Measurements from ENCODE around the gene MYF6.

The MYF6 gene

DNA sequence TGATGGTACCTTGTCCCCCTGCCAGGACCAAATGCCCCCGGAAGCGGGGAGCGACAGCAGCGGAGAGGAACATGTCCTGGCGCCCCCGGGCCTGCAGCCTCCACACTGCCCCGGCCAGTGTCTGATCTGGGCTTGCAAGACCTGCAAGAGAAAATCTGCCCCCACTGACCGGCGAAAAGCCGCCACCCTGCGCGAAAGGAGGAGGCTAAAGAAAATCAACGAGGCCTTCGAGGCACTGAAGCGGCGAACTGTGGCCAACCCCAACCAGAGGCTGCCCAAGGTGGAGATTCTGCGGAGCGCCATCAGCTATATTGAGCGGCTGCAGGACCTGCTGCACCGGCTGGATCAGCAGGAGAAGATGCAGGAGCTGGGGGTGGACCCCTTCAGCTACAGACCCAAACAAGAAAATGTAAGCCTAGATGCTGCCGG lies 410 bp downstream of the MYF6 start:
- no peak for DNase-seq (ENCODE audit: low read depth)

DNA sequence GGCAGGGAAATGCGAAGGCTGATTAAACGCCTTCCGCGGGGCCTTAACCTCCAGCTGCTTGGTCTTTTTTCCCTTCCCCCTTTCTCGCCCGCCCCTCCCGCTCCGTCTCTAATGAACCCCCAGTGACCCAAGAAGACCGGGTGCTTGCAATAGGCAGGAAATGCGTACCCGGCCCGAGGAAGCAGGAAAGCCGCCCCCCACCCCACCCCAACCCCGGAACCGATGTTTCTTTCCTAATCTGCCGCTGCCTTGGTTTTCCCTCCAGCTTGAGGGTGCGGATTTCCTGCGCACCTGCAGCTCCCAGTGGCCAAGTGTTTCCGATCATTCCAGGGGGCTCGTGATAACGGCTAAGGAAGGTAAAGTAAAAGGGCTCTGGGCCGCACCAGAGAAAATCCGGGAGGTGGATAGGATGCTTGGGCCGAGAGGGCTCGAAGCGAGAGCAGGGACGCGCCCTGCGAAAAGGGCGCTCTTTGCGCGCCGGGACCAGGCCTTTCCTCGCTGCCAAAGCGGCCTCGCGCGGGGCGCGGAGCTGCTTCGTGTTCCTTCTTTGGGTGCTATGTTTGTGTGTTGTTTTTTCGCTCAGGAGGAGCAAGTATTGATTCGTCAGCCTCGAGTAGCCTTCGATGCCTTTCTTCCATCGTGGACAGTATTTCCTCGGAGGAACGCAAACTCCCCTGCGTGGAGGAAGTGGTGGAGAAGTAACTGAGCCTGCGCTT lies 983 bp downstream of the MYF6 start:
- DNase-seq (ENCODE audit: low read depth) = no peak

DNA sequence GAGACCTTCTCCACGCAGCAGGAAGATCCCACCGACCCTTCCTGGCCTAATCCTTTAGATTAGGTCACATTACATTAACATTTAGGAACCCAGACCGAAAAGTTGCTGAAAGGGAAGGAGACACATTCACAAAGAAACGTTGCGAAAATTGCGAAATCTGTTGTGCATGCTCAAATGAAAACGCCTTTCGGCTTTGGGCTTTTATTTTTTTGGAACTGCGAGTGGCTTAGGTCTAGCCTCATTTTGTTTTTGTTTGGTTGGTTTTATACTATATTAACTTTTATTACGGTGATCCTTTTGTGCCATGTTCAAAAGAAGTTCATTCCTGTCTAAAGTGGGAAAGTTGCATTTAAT lies 1.5 kb downstream of the MYF6 start:
- DNase-seq (ENCODE audit: low read depth) = no peak

DNA sequence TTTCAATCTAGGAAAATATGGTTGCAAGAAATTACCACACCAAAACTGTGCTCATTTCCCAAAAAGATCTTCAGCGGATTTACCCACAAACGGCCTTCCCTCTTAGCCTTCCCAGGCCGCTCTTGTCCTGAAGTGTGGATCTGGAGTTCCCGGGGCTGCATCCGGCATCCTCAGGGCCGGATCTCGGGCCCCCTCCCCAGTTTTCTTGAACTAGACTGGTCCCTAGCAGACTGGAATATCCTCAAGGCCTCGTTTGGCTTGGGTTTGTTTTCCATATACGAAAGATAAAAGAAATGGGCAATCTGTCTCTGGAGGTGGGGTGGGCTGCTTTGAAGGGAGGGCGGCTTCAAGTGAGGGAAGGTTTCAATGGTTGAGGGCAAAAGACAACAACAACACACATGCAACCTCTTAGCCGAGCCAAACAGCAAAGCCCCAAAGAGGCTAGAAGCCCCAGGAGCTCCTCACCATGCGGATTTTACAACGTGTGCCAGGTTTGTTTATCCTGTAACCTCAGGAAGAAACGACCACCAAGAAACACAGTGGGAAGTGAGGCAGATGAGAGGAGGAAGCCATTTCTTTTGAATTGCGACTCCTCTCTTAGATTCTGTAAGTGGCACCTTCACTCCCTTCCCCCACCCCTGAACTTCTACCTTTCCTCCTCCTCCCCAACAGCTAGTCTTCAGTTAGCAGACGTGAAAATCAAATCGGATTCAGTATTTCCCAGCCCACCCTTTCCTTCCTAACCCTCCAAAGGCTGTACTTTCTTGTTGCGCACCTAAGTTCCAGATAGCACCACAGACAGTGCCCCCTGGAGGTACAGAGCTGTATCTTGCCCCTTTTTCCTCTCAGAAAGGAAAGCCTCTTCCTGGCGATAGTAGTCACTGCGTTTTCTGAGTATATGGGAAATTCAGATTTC lies 2.6 kb downstream of the MYF6 start:
- no peak for DNase-seq (ENCODE audit: low read depth)

DNA sequence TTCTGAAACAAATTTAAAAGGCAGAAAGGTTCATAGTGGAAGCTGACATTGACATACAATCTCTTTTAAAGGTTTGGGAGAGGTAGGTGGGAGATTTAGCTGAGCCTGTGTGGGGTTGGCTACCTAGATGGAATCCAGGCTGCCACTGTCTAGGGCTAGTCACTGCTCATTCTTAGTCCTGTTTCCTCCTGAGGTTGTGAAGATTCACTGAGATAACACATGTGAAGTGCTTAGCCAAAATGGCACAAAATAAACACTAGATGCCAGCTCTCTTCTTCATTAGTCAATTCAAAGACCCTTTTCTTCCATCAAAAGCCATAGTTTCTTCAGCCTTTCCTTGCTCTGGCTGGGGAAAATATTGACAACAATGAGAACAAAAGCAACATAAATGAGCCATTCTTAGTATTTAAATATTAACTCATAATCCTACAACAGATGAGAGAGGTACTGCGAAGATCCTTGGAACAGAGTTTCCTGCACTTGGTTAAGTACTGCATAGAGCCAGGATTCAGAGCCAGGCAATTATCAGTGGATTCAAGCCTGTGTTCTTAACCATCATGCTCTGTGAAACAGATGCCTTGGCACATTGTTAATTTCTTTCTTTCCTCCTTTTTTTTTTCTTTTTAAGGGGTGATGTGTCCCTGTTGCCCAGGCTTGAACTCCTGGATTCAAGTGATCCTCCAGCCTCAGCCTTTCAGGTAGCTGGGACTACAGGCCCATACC lies 3.5 kb downstream of the MYF6 start:
- DNase-seq (ENCODE audit: low read depth) = no peak

DNA sequence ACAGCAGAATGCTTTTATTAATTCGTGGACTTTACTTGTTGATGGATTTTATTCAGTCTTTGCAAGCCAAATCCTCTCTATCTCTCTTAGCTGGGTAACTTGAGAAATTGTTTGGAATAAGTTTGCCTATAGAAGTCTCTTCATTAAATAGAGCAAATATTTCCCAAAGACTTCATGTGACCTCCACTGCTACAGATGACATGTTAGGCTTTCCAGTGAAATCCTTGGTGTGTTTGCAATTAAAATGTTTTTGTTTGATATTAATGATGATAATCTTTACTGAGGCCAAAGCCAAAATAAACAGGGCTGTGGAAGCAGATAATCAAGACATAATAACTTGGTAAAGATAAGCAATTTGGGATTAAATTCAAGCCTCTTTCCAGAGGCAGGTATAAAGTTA lies 4.4 kb downstream of the MYF6 start:
- DNase-seq (ENCODE audit: low read depth) = no peak

DNA sequence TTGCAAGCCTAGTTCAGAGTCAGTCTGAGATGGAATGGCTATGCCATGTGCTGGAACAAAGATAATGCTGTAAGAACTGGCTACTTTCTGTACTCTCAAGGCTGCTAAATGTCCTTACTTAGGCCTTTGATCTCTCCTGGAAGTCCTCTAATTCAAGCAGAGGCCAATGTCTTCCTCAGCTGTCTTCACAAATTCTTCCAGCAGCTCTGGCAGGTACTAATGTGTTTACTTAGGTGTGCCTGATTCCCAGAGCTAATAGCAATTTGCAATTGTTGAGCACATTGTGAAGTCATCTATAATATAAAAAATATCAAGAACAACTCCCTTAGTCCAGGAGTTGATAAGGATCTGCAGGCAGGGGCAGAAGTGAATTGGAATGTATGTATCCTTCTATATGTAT lies 5.4 kb downstream of the MYF6 start:
- no peak for DNase-seq (ENCODE audit: low read depth)

DNA sequence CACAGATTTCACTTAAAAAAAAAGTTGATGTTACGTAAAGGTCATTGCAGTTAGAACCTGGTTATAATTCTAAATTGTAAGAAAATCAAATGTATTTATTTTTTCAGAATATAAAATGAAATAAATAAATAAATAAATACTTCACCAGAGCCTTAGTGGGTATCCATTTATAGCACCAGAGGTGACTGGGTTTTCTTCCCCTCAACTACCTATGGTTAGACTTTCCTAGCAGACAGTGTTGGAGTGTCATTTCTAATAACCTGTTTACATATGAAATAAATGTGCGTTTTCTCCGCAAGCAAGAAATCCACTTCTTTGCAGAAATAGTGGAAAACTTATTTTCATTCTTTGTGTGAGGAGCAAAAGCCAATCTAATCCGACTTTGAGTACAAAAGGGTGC lies 6.0 kb downstream of the MYF6 start:
- no peak for DNase-seq (ENCODE audit: low read depth)

DNA sequence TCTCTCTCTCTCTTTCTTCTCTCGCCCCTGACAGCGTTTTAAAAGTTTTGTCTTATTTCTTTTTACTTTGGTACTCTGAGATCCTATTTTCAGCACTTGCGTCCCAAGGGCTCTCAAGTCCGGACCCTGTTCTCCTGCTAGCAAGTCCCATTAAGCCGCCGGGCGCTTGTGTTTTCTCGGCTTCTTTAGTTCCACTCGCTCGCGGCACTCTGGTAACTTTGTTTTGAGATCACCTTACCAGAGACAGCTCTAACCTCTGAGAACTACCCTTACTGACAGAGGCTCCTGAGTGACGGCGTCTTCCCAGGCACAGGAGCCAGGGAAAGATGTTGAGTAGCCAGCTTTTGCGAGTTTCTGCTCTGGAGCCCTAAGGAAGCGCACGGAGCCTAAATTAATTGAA lies 6.6 kb downstream of the MYF6 start:
- no peak for DNase-seq (ENCODE audit: low read depth)

DNA sequence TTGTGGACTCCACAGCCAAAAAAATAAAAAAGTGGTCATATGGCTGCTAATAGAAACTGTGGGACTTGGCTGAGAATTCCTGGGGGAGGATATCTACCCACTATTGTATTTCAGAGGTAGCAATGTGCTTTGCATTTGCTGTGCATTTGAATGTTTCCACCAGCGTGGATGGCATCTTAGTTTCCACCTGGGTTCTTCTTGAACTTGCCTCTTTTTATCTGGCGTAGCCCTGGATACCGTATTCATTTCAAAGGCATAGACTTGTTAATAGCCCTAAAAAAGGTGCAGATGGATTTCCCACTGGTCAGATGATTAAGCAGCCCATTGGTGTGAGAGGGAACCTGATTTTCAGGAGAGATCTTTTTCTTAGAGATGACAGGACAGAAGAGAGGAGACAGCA lies 7.4 kb downstream of the MYF6 start:
- DNase-seq (ENCODE audit: low read depth) = no peak

DNA sequence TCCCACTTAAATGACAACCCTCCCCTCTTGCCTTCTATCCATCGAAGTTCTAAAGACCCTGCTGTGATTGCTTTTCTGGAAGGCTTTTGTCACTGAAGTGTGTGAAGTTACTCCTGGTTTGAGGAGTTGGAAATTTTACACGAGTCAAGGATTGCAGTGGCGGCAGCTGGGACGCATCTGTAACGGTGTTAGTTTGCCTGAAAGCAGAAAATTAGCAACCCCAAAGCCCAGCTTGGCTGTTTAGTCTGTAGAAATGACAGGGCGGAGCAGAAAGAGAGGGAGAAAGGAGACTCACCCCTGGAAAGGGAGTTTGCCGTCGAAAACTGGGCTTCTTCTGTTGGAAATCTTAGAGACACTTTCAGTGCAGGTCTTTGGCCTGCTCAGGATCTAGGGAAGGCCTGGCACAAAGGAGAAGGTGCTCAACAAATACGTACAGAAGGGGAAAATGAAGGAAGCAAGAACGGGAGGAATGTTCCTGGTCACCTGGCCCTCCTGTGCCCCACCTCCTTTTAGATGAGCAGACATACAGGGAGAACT lies 8.3 kb downstream of the MYF6 start:
- DNase-seq (ENCODE audit: low read depth) = no peak

DNA sequence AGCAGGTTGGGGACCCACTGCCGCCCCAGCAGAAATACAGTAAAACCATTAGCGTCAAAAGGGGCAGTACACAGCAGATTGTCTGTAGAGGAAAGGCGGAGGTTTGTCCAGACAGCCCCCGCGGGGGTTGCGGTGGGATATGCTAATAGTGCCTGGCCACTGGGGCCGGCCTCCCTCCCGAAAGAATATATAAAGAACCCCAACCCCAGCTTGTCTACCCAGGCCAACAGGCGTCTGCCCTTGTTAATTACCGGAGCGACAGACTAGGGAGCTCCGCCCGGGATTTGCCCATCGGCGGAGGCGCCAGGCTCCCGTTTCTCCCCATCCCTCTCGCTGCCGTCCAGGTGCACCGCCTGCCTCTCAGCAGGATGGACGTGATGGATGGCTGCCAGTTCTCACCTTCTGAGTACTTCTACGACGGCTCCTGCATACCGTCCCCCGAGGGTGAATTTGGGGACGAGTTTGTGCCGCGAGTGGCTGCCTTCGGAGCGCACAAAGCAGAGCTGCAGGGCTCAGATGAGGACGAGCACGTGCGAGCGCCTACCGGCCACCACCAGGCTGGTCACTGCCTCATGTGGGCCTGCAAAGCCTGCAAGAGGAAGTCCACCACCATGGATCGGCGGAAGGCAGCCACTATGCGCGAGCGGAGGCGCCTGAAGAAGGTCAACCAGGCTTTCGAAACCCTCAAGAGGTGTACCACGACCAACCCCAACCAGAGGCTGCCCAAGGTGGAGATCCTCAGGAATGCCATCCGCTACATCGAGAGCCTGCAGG lies 9.4 kb downstream of the MYF6 start, which contains the start of gene MYF5:
Gene MYF5, plus strand, starts transcription at position 217 of the 774 bp plus-strand sequence. Its CDS starts 152 bp downstream, at position 369.
- no peak for DNase-seq (ENCODE audit: low read depth)

DNA sequence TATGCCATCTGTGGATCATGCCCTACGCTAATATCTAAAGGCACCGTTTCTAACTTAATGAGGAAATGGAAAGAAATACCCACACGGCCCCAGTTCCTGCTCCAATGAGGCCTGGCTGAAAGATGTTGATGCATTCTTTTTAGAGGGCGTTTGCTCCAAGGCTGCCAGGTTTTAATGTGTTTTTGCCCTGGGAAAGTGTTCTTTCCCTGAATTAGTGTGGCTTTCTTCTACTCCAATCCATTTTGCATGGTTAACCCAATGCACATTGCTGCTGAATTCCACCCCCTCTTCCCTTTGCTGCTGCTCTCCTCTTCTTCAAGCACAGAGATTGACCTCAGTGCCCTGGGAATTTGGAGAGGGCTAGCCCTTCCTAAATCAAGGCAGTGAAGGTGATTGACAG lies 10.4 kb downstream of the MYF6 start:
- DNase-seq (ENCODE audit: low read depth) = no peak

DNA sequence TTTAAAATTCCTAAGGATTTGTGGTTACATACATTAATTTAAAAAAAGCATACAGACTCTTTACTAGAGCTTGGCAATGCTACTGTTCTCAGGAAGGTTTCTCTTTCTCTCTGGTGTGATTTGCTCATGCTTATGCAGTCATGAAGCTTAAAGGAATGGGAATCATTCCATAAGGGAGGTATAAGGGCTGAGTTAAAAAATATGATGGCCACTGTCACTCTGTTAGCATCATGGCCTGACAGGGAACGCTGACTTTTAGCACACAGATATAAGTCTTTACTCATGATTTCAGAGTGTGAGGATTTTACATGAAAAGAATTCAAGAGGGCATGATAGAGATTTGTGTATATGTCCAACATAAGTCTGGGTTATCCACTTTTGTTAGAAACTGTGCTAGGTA lies 13.1 kb downstream of the MYF6 start:
- DNase-seq (ENCODE audit: low read depth) = no peak

DNA sequence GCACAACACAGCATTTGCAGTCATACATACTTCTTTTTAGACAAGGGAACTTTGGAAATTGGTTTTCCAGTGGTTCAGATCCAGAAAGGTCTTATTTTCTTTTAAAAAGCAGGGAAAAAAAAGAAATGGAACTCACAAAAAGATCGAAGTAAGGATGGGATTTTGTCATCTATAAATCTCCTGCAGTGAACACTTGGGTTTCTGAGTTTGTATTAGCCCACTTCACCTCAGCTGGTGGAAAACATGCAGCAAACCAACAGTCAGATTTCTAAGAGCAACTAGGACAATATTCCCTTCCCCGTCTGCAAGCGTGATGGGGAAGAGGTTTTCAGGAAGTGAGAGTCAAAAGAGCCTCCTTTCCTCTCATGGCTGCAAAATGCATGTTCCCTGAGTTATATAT lies 13.9 kb downstream of the MYF6 start:
- DNase-seq (ENCODE audit: low read depth) = no peak

DNA sequence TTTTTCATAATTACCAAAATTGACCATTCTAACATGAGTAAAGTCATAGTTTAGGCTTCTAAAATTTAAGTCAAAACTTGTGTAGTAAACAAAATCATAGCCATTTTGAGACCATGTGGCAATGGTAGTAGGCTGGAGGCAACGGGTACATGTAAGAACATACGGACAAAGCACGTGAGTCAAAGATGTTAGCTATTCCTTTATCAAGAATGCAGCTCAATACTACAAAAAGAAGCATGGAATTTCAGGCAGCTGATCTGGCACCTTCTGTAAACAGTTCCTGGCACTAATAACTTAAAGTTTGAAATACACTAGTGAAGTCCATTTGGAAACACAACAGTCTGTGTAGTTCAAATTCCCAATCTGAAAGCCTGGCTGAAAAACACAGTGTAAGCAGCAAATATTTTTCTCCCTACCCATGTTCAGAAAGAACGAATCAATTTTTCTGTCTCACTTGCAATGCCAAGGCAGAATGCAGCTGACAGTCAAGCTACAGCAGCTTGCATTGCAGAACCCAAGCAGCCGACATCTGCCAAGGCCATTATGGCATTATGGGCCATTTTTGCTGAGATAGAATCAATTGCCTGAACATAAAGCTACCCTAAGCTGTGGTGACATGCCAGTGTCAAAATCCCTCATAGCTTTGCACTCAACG lies 38.5 kb downstream of the MYF6 start:
- DNase-seq (ENCODE audit: low read depth) = no peak

DNA sequence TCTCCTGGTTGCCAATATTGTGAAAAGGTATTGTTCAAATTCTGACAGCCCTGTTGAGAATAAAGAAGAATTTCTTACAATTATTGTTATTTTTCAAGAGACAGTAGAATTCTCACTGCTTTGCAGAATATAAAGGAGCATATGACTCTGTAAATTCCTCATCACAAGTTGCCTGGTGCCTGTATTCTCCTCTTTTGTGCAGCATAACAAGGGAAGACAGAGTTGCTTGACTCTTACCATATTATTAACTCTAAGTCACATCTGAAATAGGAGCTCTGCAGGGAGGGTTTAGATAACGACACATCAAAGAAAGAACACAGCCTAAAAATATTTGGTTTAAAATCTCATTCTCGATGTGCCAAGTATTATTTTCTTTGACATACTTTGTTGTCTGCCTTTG lies 40.4 kb downstream of the MYF6 start:
- DNase-seq (ENCODE audit: low read depth) = no peak

DNA sequence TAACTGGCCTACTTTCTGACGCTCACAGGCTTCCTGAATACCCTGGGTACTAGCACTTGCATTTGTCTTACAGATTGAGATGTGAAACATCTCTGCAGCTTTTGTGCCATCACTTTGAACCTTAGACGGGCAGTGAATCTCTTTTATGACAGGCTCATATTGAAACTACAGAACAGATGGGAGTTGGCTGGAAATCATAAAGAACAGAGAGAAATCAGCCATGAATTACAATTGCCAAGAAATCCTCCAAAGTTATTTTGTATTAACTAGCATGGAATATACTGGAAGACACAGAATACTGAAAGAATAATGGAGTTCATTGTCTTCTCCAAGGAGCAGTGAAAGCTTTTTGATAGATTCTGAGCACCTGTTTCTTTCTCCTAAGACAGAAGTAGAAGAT lies 42.0 kb downstream of the MYF6 start:
- DNase-seq (ENCODE audit: low read depth) = no peak

DNA sequence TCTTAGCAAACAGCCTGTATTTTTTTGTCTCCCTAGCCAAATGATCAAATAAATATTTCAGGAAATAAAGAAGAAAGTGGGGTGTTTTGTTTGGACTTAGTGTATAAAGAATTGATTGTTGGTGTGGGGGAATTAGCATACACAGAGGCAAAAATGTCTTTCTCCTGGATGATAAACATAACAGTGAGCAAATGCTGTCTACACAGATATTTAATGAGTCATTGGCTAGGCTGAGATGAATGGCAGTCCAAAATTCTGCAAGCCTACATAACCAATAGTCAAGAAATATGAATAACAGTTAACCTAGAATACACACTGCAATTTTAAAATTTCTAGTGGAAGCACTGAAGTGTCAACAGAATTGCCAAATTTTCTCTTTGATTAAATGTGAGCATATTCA lies 45.0 kb downstream of the MYF6 start:
- no peak for DNase-seq (ENCODE audit: low read depth)

DNA sequence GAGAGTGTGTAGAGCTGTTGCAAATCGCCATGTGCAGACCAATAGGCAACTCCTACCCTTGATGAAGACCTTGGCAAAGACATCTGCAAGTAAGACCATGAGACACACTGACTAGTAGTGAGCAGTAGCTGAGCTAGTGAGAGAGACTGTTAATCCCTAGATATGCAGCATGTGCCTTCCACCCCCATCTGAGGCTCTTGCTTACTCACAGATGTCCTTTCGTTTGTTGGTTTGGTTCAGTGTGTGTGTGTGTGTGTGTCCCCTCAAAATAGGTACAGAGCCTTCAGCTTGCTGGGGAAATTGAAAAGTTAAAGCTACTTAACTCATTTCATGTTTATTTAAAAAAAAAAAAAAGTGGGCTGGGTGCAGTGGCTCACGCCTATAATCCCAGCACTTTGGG lies 46.8 kb downstream of the MYF6 start:
- DNase-seq (ENCODE audit: low read depth) = no peak

DNA sequence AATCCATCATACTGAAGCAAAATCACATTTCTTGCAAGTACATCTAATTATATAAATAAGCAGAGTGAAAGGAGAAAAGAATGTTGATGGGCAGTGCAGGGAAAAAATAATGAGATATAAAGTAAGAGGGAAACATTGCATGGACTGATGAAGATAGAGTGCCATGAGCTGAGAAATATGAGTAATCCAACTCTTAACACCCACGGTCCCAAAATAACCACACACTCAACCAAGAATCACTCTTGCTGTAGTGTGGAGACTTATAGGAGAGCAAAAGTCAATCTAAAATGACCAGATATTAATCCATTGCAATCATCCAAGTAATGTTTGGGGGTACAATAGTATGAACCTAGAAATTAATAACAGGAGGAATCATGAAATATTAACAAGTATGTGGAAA lies 49.4 kb downstream of the MYF6 start:
- DNase-seq (ENCODE audit: low read depth) = no peak

Measured in T-helper 22 cell (primary cell).